Measurements from ENCODE around the gene PRXL2B.

DNA sequence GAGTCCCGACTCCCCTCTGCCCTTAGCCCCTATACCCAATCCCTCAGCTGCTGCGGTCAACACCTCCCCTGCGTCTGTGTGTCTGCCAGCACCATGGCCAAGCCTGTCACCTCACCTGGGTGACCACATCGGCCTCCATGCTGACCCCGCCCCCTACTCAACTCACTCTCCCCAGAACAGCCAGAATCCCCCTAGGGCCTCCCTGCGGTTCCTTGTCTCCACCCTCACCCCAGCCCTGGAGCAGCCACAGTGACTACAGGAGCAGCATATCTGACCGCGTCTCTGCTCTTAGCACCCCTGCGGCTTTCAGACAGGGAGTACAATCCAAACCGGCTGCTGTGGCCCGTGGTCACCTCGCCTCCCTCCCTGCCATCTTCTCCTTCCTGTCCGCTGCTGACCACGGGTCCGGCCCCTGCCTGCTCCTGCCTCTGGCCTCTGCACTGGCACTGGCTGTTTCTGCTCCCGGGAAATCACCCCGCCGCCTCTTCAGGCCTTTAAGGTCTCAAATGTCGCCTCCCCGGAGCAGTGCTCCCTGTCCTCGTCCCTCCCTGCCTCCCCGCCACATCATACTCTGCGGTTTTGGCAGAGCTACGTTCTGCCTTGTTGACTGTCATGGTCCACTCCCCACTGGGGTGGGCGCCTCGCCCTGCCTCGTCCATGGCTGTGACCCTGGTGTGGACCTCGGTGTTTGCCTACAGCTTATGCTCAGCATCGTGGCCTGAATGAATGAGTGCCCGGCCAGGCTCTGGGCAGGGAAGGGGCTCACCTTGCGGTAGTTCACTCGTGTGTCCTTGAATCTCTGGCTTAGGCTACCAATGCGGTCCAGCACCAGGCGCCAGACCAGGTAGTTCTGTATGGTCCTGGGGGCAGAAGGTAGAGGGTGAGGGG, 11.1 kb downstream of the PRXL2B start:
- TF ChIP-seq POLR2AphosphoS5 (IDR thresholded peaks at IDR 0.05): no peak
- TF ChIP-seq, protein P1, sequence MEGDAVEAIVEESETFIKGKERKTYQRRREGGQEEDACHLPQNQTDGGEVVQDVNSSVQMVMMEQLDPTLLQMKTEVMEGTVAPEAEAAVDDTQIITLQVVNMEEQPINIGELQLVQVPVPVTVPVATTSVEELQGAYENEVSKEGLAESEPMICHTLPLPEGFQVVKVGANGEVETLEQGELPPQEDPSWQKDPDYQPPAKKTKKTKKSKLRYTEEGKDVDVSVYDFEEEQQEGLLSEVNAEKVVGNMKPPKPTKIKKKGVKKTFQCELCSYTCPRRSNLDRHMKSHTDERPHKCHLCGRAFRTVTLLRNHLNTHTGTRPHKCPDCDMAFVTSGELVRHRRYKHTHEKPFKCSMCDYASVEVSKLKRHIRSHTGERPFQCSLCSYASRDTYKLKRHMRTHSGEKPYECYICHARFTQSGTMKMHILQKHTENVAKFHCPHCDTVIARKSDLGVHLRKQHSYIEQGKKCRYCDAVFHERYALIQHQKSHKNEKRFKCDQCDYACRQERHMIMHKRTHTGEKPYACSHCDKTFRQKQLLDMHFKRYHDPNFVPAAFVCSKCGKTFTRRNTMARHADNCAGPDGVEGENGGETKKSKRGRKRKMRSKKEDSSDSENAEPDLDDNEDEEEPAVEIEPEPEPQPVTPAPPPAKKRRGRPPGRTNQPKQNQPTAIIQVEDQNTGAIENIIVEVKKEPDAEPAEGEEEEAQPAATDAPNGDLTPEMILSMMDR (IDR thresholded peaks at IDR 0.05): no peak
